GM19043 (cell line): Measurements from ENCODE around the gene ALDH1L2.

Experiments
- ATAC-seq: cut with Tn5 transposase; IDR thresholded peaks from one replicate; pipeline ENCODE4 v1.9.1; 2021; ENCODE audit warnings: low read depth; ENCODE audit not compliant: unreplicated experiment

The ALDH1L2 gene

DNA sequence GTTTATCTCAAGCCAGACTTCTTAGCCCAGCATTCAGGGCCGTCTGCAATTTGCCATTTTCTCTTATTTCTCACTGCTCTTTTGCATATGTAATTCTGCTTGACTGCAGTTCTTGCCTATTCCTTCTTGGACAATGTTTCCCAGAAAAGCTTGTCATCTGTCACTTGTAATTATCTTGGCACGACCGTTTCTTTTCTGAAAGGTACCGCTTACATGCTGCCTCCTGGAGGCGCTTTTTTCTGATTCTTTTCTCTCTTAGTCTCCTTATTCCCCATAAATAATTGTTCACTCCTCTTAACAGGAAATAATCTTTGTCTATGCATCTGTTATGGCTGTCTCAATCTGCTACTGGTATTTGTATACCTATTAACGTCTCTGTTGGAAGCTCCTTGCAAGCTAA, 1.2 kb upstream of the ALDH1L2 start:
- no peak for ATAC-seq

GRCh38 chr12:105083551-105084105, 630 bp downstream of the ALDH1L2 start:
- ATAC-seq, result no peak

- ATAC-seq, result no peak
These were observed 1.2 kb downstream of the ALDH1L2 start for GRCh38 chr12:105083031-105083430.

- no peak for ATAC-seq
These were observed 5.3 kb downstream of the ALDH1L2 start for GRCh38 chr12:105078712-105079570.

GRCh38 chr12:105077435-105077834, 6.8 kb downstream of the ALDH1L2 start:
- no peak for ATAC-seq

DNA sequence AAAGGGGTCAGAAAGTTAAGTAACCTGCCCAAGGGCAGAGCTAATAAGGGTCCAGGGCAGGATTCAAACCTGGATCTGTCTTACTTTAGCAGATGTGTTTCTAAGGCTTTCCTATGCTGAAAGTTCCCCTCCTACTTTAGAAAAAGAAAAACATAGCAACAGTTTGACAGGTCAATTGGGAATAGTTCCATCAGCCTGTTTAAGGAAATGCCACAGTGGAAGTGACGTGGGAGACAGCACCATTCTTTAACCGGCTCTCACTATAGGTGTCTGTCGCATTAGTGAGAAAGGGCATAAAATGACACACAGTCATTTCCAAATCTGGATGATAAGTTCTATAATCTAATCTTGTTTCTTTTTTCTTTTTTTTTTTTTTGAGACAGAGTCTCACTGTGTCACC, 7.3 kb downstream of the ALDH1L2 start:
- no peak for ATAC-seq

DNA sequence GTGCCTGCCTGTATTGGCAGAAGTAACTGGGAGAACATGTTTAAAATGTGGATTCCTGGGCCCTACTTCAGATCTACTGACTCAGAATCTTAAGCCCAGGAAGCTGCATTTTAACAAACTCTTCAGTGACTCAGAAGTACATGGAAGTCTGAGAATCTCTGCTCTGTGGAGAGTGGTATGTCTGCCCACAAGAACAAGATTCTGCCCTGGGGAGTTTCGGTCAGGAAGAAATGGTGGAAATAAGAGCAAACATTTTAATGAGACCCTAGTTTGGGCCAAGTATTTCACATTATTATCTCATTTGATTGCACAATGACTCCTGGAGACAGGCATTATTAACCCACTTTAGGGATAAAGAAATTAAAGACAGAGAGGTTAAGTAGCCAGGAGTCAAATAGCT, 8.2 kb downstream of the ALDH1L2 start:
- ATAC-seq, result no peak

DNA sequence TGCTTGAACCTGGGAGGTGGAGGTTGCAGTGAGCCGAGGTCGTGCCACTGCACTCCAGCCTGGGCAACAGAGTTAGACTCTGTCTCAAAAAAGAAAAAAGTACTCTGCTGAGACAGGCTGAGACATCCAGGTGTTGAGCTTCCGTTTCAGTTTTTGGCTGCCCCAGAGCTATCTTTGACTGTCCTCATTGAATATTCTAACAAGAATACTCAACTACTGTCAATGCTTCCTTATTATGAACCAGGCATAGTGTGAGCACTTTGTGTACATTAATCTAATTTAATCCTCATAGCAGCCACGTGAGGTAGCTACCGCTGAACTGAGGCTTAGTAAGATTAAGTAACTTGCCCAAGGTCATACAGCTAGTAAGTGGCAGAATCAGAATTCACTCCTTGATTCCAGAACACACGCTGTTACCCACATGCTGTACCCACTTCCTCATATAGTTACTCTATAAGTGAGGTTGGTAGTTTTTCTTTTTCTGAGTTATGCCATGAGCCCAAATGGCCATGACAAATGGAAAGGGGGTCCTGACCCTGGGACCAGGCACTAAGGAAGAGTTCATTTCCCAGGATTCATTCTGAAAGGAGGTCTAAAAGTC, 11.3 kb downstream of the ALDH1L2 start:
- peak; percentile 82 for ATAC-seq

GRCh38 chr12:105071981-105072380, 12.3 kb downstream of the ALDH1L2 start:
- no peak for ATAC-seq

GRCh38 chr12:105069936-105070702, 14.1 kb downstream of the ALDH1L2 start:
- no peak for ATAC-seq

DNA sequence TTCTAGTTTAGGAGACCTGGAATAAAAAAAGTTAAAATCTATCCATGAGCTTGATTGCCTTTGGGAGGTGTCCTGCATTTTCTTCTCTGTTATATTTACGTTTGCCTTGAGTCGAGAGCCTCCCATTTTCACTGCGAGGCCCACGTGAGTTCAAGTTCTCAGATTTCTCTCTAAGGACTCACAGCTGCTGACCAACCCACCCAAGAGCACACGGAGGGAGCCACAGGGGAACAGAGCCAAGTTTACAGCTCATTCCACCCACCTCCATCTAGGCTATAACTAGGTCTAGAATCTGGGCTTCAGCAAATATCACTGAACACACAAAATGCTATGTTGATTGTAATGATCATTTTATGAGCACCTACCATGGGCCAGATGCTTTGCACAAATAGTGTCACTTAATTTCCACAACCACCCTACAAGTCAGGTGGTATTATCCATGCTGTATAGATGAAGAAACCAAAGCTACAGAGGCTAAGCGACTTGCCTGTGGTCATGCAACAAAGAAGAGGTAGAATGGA, 16.7 kb downstream of the ALDH1L2 start:
- ATAC-seq, result no peak

DNA sequence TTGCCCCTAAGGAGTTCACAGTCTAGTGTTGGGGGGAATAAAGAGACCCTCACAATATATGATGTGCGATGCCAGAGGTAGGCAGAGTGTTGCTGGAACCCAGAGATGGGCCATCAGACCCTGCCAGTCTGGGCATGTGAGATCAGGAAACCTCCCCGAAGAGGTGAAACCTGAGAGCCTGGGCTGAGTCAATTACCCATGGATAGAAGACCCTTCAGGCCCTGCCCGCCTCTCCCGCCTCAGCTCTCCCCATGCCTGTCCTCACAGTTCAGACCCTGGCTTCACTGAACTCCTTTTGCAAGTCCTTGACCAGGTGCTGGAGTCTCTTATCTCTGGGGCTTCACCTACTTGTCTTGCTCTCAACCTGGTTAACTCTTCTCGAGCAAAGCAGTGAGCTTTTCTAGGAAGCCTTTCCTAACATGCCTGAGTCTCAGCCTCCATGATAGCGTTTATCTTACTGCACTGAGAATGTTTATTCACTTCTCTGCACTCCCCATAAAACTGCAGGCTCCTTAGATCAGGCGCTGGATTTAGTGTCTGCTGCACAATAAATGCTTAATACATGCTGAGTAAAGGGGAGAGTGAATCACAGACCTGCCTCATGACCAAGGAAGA, 19.6 kb downstream of the ALDH1L2 start:
- ATAC-seq, result no peak

GRCh38 chr12:105060715-105061378, 23.4 kb downstream of the ALDH1L2 start:
- no peak for ATAC-seq

- ATAC-seq, result no peak
These were observed 27.1 kb downstream of the ALDH1L2 start for GRCh38 chr12:105057174-105057573.

DNA sequence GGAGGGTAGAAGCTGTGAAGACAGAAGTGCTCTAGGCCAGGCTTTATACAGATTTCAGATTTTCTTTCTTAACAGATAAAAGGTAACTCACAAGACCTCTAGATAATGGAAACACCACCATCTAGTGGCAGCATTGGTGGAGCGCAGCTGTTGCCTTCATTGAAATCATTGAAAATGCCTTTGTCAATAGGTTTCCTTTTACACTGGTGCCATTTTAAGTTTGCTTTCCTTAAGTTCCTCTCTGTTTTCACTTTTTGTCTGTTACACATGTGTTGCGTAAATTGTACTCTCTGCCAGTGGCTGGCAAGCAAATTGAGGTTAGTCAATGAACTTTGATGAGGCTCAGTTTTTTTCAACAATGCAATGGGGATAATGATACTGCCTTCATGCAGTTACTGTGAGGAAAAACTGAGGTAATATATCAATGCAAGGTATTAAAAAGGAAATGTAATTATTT, 31.1 kb downstream of the ALDH1L2 start:
- ATAC-seq, result peak; percentile 75

DNA sequence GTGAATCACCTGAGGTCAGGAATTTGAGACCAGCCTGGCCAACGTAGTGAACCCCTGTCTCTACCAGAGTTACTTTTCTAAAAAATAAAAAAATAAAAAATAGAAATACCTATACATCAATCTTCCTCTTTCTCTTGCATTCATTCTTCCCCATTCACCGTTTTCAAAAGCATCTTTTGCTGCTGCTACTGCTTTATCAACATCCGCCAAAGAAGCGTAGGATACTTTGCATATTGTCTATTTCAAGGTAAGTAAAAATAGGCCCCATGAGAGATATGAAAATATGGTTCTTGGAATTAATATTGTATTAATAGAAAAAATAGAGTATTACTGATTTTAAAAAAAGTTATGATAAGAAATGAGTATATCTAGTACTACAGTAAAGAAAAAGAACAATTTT, 32.3 kb downstream of the ALDH1L2 start:
- no peak for ATAC-seq

GRCh38 chr12:105048315-105048714, 35.9 kb downstream of the ALDH1L2 start:
- no peak for ATAC-seq

- no peak for ATAC-seq
These were observed 37.0 kb downstream of the ALDH1L2 start for GRCh38 chr12:105047308-105047707.

GRCh38 chr12:105041186-105041585, 43.1 kb downstream of the ALDH1L2 start:
- no peak for ATAC-seq

GRCh38 chr12:105040476-105040875, 43.8 kb downstream of the ALDH1L2 start:
- ATAC-seq, result no peak
